Ecto neural progenitor cell (in vitro differentiated cells): ENCODE data around the gene LAMP2.
"Not testable (repeated sequence)": the region's sequence is repeated elsewhere in the genome, so short reads cannot be mapped to it uniquely, and the experiment has no call there.

Source experiments
- DNase-seq: peaks from one replicate; pipeline ENCODE4 v3.0.0-alpha.2; 2018; ENCODE audit warnings: low spot score

The LAMP2 gene

DNA sequence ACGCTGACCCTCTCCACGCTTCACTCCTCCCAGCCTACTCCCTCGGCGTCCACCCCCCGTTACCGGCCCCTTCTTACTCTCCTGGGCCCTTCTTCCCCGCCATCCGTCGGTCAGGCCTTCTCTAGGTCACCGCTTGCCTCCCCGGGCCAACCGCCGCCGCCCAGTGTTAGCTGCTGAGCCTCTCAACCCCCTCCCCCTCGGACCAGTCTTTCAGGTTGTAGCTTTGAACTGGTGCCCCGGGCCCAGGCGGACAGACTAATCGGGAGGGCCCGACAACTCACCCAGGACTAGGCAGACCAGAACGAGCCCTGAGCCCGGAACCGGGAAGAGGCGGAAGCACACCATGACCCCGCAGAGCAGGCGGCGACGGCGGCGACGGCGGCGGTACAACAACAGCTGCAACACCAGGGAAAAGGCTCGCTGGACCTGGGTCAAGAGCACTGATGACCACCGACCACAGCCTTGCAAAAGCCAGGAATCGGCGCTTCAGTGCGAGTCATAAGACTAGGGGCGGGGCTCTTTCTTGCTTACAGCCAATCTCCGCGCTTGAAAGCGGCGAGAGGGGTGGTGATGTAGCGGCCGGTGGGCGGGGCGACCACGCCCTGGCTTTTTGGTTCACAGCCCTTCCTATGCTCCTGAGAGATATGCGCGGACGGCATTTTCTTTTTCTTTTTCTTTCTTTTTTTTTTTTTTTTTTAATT lies at the start of gene LAMP2:
Gene LAMP2, minus strand, starts transcription at position 472 of the 701 bp plus-strand sequence. Its CDS starts 127 bp downstream, at position 345.
- DNase-seq: peak; percentile 83

DNA sequence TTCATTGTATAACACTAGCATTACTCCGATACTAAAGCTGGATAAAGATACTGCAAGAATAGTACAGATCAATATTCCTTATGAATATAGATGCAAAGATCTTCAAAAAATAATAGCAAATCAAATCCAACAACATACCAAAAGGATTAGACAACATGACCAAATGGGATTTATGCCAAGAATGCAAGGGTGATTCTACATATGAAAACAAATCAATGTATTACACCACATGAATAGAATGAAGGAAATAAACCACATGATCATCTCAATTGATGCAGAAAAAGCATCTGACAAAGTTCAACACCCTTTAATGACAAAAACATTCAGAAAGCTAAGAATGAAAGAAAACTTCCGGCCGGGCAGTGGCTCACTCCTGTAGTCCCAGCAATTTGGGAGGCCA lies 48.8 kb upstream of the LAMP2 start:
- no peak for DNase-seq

- DNase-seq: no peak
Measured at GRCh38 chrX:120514236-120514635, 45.1 kb upstream of the LAMP2 start.

DNA sequence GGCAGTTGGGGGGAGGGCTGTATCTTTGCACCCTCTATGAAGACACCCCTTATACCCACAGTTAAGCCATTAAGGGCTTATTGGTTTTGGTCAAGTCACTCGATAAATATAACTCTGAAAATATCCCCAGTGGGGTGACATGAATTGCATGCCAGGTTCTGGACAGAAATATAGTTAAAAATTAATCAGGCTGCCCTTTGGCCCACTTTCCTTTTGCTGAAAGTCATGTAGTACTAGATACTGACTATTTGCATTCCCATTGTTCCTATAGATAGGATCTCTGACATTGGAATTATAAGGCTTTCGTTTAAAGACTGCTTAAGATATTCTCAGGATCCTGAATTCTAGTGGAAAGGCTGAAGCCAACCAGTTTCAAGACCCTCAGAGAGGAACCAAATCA lies 43.5 kb upstream of the LAMP2 start:
- no peak for DNase-seq

DNA sequence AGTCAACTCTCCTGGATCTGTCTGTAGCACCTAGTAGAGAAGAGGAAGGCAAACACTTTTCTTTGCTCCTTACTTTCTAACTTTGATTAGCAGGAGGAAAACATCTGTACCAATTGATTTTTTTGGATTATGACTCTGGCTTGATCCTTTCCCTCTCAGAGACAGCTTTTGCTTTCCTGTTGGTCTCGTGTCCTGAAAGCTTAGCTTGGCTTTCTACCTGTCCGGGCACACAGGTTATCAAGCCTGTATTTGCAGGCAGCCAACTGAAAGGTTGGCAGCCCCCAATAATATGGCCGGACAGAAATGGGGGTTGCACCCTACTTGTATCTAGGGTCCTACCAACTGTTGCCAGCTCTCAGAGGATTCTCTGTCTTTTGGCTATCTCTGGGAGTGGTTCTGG lies 43.1 kb upstream of the LAMP2 start:
- no peak for DNase-seq

- no peak for DNase-seq
Measured at GRCh38 chrX:120504569-120504968, 35.5 kb upstream of the LAMP2 start.

DNA sequence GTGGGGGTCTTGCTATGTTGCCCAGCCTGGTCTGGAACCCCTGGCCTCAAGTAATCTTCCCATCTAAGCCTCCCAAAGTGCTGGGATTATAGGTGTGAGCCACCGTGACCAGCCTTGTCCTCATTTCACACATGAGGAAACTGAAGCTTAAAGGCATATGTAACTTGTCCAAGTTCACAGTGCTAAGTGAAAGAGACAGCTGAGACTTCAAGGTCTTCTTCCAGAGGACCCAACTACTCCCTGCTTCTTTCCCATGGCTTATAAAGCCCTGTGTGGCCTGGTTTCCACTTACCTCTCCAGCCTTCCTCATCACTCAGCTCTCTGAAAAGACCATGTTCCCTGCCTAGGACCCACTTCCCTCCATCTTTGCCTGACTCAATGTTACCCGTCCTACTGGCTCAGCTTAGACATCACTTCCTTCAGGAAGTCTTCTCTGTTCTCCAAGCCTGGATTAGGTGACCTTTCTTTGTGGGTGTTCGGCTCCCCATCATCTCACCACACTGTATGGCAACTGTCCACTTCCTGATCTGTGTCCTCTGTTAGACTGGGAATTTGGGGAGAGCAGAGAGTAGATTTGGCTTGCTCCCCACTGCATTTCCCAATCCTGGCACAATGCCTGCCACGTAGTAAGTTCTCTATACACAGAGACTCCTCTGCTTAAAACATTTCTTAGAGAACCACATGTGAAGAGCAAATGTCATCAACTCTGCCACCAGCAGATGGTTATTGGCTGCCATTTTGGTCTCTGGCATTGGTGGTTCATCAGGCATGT lies 30.4 kb upstream of the LAMP2 start:
- DNase-seq: no peak

- not testable (repeated sequence) for DNase-seq
Measured at GRCh38 chrX:120490119-120490518, 21.0 kb upstream of the LAMP2 start.

GRCh38 chrX:120486786-120487185 lies 17.7 kb upstream of the LAMP2 start:
- DNase-seq: no peak

DNA sequence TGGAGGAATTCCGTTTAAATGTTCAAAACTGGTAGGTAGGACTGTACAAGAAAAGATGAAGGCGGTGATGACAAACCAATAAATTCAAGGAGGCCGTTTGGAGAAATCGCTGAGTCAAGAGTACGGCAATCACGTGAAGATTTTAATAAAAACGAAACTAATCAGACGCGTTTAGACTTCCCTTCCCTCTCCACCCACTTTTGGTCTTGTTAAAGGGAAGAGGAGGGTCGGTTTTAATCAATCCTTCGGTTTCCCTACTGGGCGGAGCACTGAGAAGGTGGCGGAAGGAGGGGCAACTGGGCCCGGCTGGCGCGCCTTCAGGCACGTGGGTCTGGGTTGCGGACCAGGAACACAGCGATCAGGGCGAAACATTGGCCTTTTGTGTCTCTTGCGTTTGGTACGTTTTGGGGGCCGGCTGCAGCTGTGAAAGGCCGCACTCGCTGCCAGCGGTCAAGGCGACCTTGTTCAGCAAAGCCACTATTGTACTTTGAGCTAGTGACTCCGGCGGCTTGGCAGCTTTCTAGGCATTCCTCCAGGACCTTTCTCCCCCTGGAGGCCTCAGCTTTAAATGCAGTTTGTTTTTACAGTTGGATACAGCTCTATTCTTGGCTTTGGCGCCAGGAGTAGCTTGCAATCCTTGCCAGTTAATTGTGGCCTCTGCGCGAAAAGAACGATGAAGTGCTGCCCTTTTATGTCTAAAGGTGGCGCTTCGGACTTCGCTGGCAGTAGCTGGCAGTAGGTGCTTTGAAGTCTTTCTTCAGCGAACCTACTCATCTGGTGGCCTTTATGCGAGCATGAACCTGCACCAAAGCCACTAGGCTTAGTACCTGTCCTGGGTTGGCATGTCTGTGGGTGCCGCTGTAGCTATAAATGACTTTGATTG lies 16.8 kb upstream of the LAMP2 start:
- DNase-seq: peak; percentile 66

GRCh38 chrX:120485315-120485637 lies 16.2 kb upstream of the LAMP2 start:
- no peak for DNase-seq

GRCh38 chrX:120477453-120477852 lies 8.4 kb upstream of the LAMP2 start:
- no peak for DNase-seq

GRCh38 chrX:120476714-120477113 lies 7.6 kb upstream of the LAMP2 start:
- DNase-seq: no peak

DNA sequence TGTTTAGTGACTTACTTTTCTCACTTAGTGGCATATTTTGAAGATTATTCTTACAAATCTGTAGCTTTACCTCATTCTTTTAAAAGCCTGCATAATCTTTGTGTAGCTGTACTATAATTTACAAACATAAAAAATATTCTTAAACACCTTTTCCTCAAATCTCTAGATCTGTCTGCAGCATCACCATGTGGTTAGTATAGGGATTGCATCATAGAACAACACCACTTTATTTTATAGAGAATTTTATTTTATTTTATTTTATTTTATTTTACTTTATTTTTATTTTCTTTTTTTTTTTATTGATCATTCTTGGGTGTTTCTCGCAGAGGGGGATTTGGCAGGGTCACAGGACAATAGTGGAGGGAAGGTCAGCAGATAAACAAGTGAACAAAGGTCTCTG lies 6.4 kb upstream of the LAMP2 start:
- DNase-seq: not testable (repeated sequence)

DNA sequence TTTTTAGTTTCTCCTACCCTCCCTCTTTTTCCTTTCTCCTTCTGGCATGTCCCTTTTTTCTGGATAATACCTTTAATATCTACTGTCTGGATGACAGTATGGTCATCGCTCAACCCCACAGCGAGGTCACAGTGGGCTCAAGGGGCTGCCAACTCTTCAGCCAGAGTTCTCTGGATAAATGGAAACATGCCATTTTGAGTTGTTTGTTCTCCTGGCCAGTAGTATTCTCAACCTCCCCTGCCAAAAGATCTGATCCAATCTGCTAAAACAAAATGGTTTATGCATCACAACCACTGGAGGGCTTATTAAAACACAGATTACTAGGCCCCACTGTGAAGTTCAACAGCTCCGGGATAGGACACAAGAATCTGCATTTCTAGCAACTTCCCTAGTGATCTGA lies 5.0 kb upstream of the LAMP2 start:
- DNase-seq: no peak

DNA sequence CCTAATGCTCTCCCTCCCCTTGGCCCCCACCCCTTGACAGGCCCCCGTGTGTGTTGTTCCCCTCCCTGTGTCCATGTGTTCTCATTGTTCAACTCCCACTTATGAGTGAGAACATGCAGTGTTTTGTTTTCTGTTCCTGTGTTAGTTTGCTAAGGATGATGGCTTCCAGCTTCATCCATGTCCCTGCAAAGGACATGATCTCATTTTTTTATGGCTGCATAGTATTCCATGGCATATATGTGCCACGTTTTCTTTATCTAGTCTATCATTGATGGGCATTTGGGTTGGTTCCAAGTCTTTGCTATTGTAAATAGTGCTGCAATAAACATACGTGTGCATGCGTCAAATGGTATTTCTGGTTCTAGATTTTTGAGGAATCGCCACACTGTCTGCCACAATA lies 561 bp upstream of the LAMP2 start:
- DNase-seq: not testable (repeated sequence)

DNA sequence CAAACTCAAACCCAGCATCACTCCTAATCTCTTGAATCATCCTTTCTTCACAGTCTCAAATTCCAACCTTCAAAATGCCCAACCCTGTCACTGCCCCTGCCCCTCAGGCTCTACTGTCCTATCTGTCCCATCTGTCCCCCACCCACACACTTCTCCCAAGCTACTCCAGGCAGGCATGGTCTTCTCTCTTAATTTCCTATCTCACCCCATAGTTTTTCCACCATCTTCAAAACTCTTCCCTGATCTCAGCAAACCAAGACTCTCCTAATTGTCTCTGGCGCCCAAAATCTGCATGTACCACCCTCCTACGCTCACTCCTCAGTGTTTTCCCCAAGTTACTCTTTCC lies 644 bp downstream of the LAMP2 start:
- DNase-seq: no peak

DNA sequence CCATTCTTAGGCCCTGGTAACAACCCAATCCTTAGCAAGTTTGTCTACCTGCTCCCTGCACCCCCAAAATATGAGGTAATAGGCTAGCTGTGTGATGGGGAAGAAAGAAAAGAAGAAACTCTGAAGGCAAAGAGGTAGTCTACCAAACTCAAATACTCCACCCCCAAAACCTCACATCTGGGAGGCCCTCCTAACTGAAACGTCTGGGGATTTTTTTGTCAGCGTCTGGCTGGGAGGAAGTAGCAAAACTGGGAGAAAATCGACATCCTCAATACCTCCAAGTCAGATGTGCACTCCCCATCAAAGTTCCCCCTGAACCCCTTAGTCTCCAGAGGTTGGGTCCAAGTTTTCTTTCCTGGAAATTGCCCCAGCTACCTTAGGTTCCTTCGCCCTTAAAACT lies 1.0 kb downstream of the LAMP2 start:
- no peak for DNase-seq

DNA sequence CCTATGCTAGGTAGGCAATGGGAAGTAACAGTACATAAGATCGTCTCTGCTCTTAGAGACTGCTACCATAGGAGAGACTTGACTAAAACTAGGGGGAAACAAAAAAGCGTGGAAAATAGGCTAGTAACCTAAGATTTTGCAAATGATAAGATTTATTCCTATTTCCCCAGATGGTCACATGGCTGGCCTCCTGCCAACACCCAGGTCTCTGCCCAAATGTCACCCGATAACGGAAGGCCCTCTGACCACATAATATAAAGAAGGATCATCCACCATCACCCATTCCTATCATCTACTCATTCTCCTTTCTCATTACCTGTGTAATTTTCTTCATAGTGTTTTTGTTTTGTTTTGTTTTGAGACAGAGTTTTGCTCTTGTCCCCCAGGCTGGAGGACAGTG lies 4.7 kb downstream of the LAMP2 start:
- no peak for DNase-seq

DNA sequence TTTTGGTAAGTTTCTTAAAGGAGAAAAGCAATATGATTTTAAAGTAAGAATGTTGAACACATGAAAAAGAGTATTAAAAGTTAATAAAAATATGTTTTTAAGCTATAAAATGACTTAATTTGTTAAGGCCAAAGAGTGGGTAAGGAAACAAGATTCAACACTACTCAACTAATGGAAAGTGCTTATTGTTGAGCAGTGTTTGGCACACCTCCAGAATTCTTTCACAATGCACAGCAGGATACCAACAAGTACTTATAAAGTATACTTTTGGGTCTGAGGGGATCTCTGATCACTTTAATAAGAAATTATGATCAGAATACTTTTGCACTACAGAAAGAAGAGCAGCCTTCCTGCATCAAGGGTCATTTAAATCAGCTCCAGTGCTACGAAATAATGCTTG lies 5.9 kb downstream of the LAMP2 start:
- no peak for DNase-seq

- no peak for DNase-seq
Measured at GRCh38 chrX:120462370-120462769, 6.7 kb downstream of the LAMP2 start.

DNA sequence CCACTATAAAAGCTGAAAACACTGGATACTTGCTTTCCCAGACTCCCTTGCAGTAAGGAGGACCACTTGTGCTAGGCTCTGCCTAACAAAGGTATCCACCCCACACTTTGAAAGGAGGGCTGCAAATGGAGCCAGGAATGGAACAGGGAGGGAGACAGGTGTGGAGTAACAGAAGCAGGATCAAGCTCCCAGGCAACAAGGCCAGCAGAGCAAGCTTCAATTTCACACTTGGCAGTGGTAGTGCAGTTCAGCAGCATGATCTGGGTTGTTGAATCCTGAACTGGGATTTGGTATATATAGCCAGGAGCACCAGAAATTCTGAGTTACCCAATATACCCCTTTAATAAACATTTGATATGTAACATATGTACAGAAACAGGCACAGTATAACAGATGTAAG lies 9.8 kb downstream of the LAMP2 start:
- no peak for DNase-seq

DNA sequence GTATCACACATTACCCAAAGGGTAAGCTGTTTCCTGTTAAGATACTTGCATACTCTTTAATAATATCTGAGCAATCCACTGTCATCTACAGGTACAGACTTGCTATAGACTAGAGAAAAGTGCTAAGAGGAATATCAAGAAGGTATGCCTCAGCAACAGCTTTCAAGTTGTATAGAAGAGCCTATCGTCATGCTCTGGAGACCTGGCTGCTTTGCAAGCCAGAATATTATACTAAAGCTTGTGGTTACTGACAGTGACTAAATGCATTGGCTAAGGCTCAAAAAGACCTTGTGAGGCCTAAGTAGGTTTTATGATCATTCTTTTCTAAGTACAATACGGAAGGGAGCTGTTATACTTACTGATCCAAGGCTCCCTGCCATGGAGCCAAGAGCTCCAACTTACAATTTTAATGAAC lies 11.3 kb downstream of the LAMP2 start:
- no peak for DNase-seq
